ENCODE results near the gene ZBTB49.

GRCh38 chr4:4320528-4320927 lies 30.5 kb downstream of the ZBTB49 start:
- no peak for TF ChIP-seq CTCF (IDR thresholded peaks at IDR 0.05)
- TF ChIP-seq EZH2 (IDR thresholded peaks at IDR 0.05; ENCODE audit: borderline replicate concordance, insufficient read depth, low read depth, low read length, poor library complexity, severe bottlenecking), result no peak
